LNCaP clone FGC (cell line): Measurements from ENCODE around the gene ALX3.
A peak's percentile ranks its signal among the peaks of the same experiment; 100 is the strongest.

Experiments used
- DNase-seq: peaks from one replicate; pipeline ENCODE4 v3.0.0-alpha.2; 2011; ENCODE audit warnings: low read depth
- H3K4me3 ChIP-seq: 2 replicates; pipeline ENCODE4 v1.5.1; 2011; ENCODE audit warnings: mild to moderate bottlenecking, low read depth, low read length, control low read depth
- CTCF ChIP-seq: IDR thresholded peaks from 2 replicates; pipeline ENCODE4 v1.5.1; 2012; ENCODE audit warnings: mild to moderate bottlenecking; ENCODE audit not compliant: control insufficient read depth, insufficient read depth; ENCODE audit errors: extremely low read depth

The ALX3 gene

DNA sequence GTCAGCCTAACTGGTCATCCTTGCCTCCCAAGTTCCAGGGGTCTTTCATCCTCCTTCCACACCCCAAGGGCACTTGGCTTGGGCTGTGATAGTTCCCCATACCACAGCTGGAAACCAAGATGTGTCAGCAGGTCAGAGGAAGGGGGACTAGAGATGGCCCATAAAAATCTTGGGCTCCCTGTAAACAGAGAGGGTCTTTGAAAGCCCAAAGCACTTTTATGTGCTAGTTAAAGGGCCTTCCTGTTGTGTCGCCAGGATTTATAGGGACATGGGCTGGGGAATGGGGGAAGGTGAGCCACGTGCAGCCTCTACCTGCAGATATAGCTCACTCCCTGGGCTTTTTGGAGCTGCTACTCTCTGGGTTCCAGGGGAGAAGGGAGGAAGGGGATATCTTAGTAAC lies 29.9 kb upstream of the ALX3 start:
- DNase-seq, result no peak
- H3K4me3 ChIP-seq, result no peak overlapping the region
- TF ChIP-seq CTCF, result no peak

GRCh38 chr1:110098222-110099026 lies 28.0 kb upstream of the ALX3 start:
- TF ChIP-seq CTCF, result no peak
- H3K4me3 ChIP-seq, result no peak overlapping the region
- no peak for DNase-seq

DNA sequence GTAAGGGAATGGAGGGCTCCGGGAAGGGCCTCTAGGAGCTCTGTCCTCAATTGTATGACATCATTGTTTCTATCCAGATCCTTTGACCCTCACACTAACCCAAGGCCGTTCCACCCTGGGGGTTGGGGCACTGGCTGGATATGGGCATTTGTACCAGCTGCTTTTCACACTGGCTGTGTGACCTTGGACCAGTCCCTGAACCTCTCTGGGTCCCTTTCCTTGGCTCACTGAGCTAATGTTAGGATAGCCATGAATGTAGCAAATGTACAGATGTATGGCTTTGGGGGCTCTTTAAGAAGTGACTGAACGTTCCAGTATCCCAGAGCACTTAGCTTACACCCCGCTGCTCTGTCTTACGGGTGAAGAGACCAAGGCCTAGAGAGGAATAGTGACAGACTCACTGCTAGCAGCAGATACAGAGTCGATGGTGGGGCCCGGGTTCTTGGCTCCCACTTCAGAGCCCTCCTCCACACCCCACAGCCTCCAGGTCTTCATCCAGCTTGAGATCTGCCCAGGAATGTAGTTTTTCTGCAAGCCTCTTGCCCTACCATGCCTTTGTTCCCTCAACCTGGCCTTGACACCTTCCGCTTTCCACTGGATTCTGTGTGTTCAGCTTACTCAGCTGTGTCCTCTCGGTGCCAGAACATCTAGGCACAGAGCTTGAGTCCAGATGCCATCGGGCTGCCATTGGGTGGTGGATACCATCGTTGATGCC lies 27.2 kb upstream of the ALX3 start:
- no peak for DNase-seq
- no peak overlapping the region for H3K4me3 ChIP-seq
- TF ChIP-seq CTCF, result no peak

- no peak for DNase-seq
- no peak for TF ChIP-seq CTCF
- H3K4me3 ChIP-seq, result no peak overlapping the region
Measured at GRCh38 chr1:110094931-110095654, 24.6 kb upstream of the ALX3 start.

- TF ChIP-seq CTCF, result no peak
- no peak overlapping the region for H3K4me3 ChIP-seq
- peak; percentile 11 for DNase-seq
Measured at GRCh38 chr1:110092991-110093390, 22.5 kb upstream of the ALX3 start.

GRCh38 chr1:110091791-110092190 lies 21.3 kb upstream of the ALX3 start:
- no peak overlapping the region for H3K4me3 ChIP-seq
- DNase-seq, result no peak
- TF ChIP-seq CTCF, result no peak
